SKM-1 (cell line): Measurements from ENCODE around the gene PRL.

Experiments used
- DNase-seq: peaks from one replicate; lab custom pipeline; 2025; ENCODE audit not compliant: unreplicated experiment; lab: John Stamatoyannopoulos, UW

PRL gene

GRCh38 chr6:22295145-22295544 is 1.7 kb downstream of the PRL start:
- DNase-seq, result no peak

GRCh38 chr6:22294301-22294700 is 2.5 kb downstream of the PRL start:
- no peak for DNase-seq

GRCh38 chr6:22290045-22290444 is 6.8 kb downstream of the PRL start:
- no peak for DNase-seq

GRCh38 chr6:22288721-22289120 is 8.1 kb downstream of the PRL start:
- no peak for DNase-seq

GRCh38 chr6:22284666-22285065 is 12.2 kb downstream of the PRL start:
- DNase-seq, result no peak

- DNase-seq, result no peak
Observed at GRCh38 chr6:22281341-22282085, 15.3 kb downstream of the PRL start.

GRCh38 chr6:22279427-22279826 is 17.4 kb downstream of the PRL start:
- DNase-seq, result no peak

GRCh38 chr6:22271081-22271480 is 25.8 kb downstream of the PRL start:
- no peak for DNase-seq

- DNase-seq, result no peak
Observed at GRCh38 chr6:22263748-22264147, 33.1 kb downstream of the PRL start.

- DNase-seq, result no peak
Observed at GRCh38 chr6:22254886-22255285, 42.0 kb downstream of the PRL start.

- DNase-seq, result no peak
Observed at GRCh38 chr6:22253955-22254655, 42.7 kb downstream of the PRL start.

- no peak for DNase-seq
Observed at GRCh38 chr6:22251348-22251747, 45.5 kb downstream of the PRL start.

- no peak for DNase-seq
Observed at GRCh38 chr6:22250486-22250885, 46.4 kb downstream of the PRL start.

- no peak for DNase-seq
Observed at GRCh38 chr6:22249711-22250350, 47.0 kb downstream of the PRL start.

GRCh38 chr6:22248513-22249308 is 48.1 kb downstream of the PRL start:
- DNase-seq, result no peak

- DNase-seq, result no peak
Observed at GRCh38 chr6:22247916-22248482, 48.8 kb downstream of the PRL start.

GRCh38 chr6:22240025-22240424 is 56.8 kb downstream of the PRL start:
- no peak for DNase-seq

GRCh38 chr6:22239261-22239921 is 57.4 kb downstream of the PRL start:
- no peak for DNase-seq

- DNase-seq, result no peak
Observed at GRCh38 chr6:22238861-22239260, 58.0 kb downstream of the PRL start.

- DNase-seq, result no peak
Observed at GRCh38 chr6:22237526-22237925, 59.3 kb downstream of the PRL start.
